Measurements from ENCODE around the gene CCDC107.

CCDC107 gene

GRCh38 chr9:35706951-35707350 lies 48.9 kb downstream of the CCDC107 start:
- no peak for DNase-seq

DNA sequence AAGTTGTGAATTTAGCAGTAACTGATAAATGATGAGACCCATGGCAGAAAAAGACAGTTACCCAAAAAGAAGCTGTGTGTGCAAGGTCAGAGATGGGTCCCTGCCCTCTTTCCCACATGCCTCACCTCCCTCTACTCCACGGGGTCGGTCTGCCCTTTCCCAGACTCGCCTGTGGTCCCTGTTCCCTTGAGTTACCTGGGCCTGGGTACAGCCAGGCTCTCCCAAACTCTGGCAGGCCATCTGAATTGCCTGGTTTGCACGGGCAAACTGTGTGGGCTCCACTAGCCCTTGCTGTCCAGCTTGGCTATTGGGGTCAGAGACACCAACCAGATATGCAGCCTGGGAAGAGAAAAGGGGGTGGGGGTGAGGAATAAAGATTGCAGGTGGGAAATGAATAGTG lies 50.1 kb downstream of the CCDC107 start:
- DNase-seq = no peak

DNA sequence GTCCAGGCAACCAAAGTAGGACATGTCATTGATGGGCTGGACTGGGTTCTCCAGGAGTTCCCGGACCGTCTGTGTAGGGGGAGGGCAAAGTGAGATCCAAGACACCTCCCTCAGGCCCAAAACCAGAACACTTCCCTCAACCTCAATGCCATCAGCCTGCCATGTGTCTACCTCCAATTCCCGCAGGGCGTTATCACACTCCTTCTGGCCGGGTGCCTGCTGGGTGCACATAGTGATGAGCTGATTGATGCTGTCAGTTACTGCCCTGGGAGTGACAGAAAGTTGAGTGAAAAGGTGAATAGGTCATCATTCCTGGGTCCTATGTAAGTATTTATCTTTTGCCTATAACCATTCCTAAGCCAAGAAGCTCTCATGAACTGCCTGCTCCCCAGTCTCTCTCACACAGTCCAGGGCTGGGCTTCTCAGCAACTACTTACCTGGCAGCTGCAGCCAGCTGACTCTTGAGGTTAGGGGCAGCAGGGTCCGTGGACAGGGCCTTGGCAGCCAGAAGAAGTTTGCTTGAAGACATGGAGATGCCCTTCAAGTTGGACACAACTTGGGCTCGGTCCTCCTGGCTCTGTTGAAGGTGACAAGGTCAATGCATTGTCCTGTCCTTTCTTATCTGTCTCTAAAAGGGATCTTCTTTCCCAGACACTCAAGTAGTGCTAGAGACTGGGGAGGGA lies 52.9 kb downstream of the CCDC107 start:
- DNase-seq = no peak
